Adrenal gland (tissue), 5 donors: ENCODE measurements around the gene GNL3L.
"Not testable (repeated sequence)": the region's sequence is repeated elsewhere in the genome, so short reads cannot be mapped to it uniquely, and the experiment has no call there.

Experiments
- POLR2A ChIP-seq, 2 donors: fragments of 450-650 bp; IDR thresholded peaks; one replicate each; pipeline ENCODE4 v1.6.1; 2017; ENCODE audit warnings: antibody characterized with exemption in 2 of 2, mild to moderate bottlenecking in 2 of 2, moderate library complexity in 1 of 2
- TF ChIP-seq, protein P1 (sequence below), 6 experiments: fragments of 450-650 bp in 4 of 6; fragments of 200-600 bp in 2 of 6; sonication (generic) in 1 of 6; IDR thresholded peaks; 1 replicate in 5 of 6; 2 replicates in 1 of 6; pipeline versions ENCODE4 v1.5.1 to v1.8.0; 2016 to 2021; ENCODE audit warnings: antibody characterized with exemption in 6 of 6, mild to moderate bottlenecking in 2 of 6, moderate library complexity in 1 of 6
- donor health status: DM: no; HTN: no; CAD: no.

DNA sequence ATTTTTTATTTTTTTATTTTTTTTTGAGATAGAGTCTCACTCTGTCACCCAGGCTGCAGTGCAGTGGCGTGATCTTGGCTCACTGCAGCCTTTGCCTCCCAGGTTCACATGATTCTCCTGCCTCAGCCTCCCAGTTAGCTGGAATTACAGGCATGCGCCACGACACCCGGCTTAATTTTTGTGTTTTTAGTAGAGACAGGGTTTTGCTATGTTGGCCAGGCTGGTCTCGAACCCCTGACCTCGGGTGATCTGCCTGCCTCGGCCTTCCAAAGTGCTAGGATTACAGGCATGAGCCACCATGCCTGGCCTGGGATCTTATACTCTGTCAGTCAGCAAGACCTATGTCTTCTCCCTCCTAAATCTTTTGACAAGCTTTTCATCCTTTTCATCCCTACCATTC lies 25.0 kb downstream of the GNL3L start:
- TF ChIP-seq, protein P1, sequence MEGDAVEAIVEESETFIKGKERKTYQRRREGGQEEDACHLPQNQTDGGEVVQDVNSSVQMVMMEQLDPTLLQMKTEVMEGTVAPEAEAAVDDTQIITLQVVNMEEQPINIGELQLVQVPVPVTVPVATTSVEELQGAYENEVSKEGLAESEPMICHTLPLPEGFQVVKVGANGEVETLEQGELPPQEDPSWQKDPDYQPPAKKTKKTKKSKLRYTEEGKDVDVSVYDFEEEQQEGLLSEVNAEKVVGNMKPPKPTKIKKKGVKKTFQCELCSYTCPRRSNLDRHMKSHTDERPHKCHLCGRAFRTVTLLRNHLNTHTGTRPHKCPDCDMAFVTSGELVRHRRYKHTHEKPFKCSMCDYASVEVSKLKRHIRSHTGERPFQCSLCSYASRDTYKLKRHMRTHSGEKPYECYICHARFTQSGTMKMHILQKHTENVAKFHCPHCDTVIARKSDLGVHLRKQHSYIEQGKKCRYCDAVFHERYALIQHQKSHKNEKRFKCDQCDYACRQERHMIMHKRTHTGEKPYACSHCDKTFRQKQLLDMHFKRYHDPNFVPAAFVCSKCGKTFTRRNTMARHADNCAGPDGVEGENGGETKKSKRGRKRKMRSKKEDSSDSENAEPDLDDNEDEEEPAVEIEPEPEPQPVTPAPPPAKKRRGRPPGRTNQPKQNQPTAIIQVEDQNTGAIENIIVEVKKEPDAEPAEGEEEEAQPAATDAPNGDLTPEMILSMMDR (IDR thresholded peaks at IDR 0.05): not testable (repeated sequence)
- TF ChIP-seq POLR2A (IDR thresholded peaks at IDR 0.05): not testable (repeated sequence)
